ENCODE data around the gene FLNB. TPM values are rescaled to one million over a fixed set of nuclear protein-coding genes. Genes with fewer than 3 reads are reported as not detected.

FLNB gene
- total RNA-seq, 1 experiment from 2014 or later: 83.4 TPM

DNA sequence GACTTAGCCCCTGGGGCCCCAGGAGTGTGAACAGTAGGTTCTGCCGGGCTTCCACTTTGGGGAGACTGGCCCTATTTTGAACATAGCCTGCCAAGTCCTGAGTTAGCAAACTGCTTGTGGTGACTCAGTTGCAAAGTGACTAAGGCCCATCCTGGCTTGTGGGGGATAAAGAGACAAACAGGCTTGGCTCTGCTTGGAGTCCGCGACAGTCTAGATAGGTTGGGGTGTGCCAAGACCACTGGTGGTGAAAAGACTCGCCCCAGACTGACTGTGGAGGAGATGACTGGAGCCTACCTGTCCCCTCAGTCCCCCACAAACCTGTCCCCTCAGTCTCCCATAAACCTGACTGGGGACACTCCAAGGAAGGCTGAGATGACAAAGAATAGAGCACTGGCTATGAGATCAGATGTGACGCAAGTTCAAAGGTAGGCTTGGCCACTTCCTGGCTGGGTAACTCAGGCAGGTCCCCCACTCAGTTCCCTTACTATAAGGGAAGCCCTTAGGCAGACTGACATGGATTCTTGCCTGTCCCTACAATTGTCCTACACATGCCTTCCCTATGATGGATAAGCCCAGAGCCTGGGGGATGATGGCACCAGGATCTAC, 198.3 kb downstream of the FLNB start:
- Mint-ChIP-seq H3K4me1 (no peaks in the 10 kb centered on the region; a peak in 1 of 4 replicates), H3K36me3 (ENCODE audit: insufficient read depth in 1 of 3, low read depth in 3 of 3) (no peaks in the 10 kb centered on the region), H3K4me3 (no peak overlapping the region), H3K27ac (no peak overlapping the region), H3K27me3 (ENCODE audit: low read depth) (peaks cover 17% of the 10 kb centered on the region), H3K9me3 (no peaks in the 10 kb centered on the region; a peak in 3 of 5 replicates)
- H3T11ph ChIP-seq (ENCODE audit: low read length): no peak overlapping the region
- H3K14ac ChIP-seq (ENCODE audit: insufficient read depth, low read length): no peak overlapping the region
- no peak overlapping the region for H3K23ac ChIP-seq (ENCODE audit: insufficient read length, low read depth, low read length)
- H3K9me3 ChIP-seq (ENCODE audit: control insufficient read depth, low read depth, low read length): no peaks in the 10 kb centered on the region
- no peak overlapping the region for H4K91ac ChIP-seq (ENCODE audit: insufficient read length, low read depth, low read length)
- TF ChIP-seq, protein P1, sequence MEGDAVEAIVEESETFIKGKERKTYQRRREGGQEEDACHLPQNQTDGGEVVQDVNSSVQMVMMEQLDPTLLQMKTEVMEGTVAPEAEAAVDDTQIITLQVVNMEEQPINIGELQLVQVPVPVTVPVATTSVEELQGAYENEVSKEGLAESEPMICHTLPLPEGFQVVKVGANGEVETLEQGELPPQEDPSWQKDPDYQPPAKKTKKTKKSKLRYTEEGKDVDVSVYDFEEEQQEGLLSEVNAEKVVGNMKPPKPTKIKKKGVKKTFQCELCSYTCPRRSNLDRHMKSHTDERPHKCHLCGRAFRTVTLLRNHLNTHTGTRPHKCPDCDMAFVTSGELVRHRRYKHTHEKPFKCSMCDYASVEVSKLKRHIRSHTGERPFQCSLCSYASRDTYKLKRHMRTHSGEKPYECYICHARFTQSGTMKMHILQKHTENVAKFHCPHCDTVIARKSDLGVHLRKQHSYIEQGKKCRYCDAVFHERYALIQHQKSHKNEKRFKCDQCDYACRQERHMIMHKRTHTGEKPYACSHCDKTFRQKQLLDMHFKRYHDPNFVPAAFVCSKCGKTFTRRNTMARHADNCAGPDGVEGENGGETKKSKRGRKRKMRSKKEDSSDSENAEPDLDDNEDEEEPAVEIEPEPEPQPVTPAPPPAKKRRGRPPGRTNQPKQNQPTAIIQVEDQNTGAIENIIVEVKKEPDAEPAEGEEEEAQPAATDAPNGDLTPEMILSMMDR (conservative IDR thresholded peaks at IDR 0.05): no peak
- H3K23me2 ChIP-seq (ENCODE audit: insufficient read length, low read depth, low read length, poor library complexity, severe bottlenecking): no peaks in the 10 kb centered on the region
- H3K79me1 ChIP-seq (ENCODE audit: insufficient read depth, low read depth, low read length, poor library complexity, severe bottlenecking): no peaks in the 10 kb centered on the region
- WGBS (ENCODE audit: extremely low coverage, insufficient read length, low lambda C conversion rate): no CpG with 5 or more reads among the region's 5 CpGs
- no peak overlapping the region for H3K4me2 ChIP-seq (ENCODE audit: insufficient read depth, insufficient read length, low read length)
- no peaks in the 10 kb centered on the region for H4K20me1 ChIP-seq (ENCODE audit: control insufficient read depth, insufficient read depth, insufficient read length)
- no peak overlapping the region for H2BK120ac ChIP-seq (ENCODE audit: low read depth, low read length, poor library complexity, severe bottlenecking)
- H2BK15ac ChIP-seq (ENCODE audit: low read depth, low read length): no peak overlapping the region
- H2BK12ac ChIP-seq (ENCODE audit: insufficient read length, low read depth, low read length): no peak overlapping the region
- no peak overlapping the region for H2BK20ac ChIP-seq (ENCODE audit: low read depth, low read length, poor library complexity, severe bottlenecking)
- no peaks in the 10 kb centered on the region for H3K27me3 ChIP-seq (ENCODE audit: insufficient read depth, low read length)
- no peaks in the 10 kb centered on the region for H3K79me2 ChIP-seq (ENCODE audit: insufficient read depth, low read length)
- H3K4ac ChIP-seq (ENCODE audit: low read depth, low read length): no peak overlapping the region
- H4K5ac ChIP-seq (ENCODE audit: insufficient read length, low read depth, low read length): no peak overlapping the region
- H4K8ac ChIP-seq (replicated peaks; ENCODE audit: insufficient read length, low read depth, low read length): no peak overlapping the region
- no peaks in the 10 kb centered on the region for H3K4me1 ChIP-seq (ENCODE audit: insufficient read depth, low read length)
- H3K18ac ChIP-seq (ENCODE audit: insufficient read length, low read depth, low read length): no peak overlapping the region
- no peak overlapping the region for H3K27ac ChIP-seq (ENCODE audit: insufficient read length, low read depth, low read length)
- DNase-seq: no peak
- no peak overlapping the region for H2BK5ac ChIP-seq (ENCODE audit: insufficient read length, low read length)
- H2AFZ ChIP-seq (ENCODE audit: low read length): no peak overlapping the region
- H3K9ac ChIP-seq (ENCODE audit: extremely low read depth, insufficient read length, low read length): no peak overlapping the region
- no peak overlapping the region for H3K56ac ChIP-seq (ENCODE audit: insufficient read length, low read depth, low read length)
- H2AK5ac ChIP-seq (ENCODE audit: insufficient read length, low read length): no peak overlapping the region

Data from H9 (cell line).